ENCODE data around the gene PNMA8C.
"Not testable (repeated sequence)": the region's sequence is repeated elsewhere in the genome, so short reads cannot be mapped to it uniquely, and the experiment has no call there.

The PNMA8C gene

GRCh38 chr19:46386996-46387712, 41.6 kb downstream of the PNMA8C start:
- DNase-seq = no peak

GRCh38 chr19:46386151-46386550, 42.6 kb downstream of the PNMA8C start:
- DNase-seq = no peak

- DNase-seq = no peak
Observed at GRCh38 chr19:46385636-46386035, 43.1 kb downstream of the PNMA8C start.

GRCh38 chr19:46384396-46384795, 44.3 kb downstream of the PNMA8C start:
- peak; percentile 0 for DNase-seq

GRCh38 chr19:46383846-46384245, 44.9 kb downstream of the PNMA8C start:
- no peak for DNase-seq

DNA sequence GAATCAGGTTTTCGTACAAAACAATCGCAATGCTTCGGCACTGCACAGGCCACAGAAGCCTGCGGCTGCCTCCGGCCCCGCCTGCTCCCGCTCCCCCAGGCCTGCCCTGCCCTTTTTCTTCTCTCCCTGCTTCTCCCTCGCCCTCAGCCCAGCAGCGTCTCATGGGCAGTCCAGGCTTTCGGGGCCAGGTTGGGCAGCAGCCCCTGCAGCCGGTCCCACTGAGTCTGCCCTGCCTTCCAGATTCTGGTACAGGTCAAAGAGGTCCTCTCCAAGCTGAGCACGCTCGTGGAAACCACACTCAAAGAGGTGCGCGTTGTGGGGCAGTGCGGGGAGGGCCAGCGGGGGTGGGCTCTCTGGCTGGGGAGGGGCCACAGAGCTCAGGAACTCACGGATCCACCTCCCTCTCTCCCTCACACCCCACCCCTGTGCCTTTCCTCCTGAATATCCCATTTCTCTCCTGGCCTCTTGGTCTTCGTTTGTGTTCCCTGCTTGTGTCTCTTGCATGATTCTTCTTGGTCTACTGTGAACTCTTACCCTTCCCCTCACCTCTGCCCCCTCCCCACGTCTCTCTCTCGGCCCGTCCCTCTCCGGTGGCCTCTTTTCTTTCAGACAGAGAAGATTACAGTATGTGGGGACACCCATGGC, 45.4 kb downstream of the PNMA8C start:
- DNase-seq = peak; percentile 1

DNA sequence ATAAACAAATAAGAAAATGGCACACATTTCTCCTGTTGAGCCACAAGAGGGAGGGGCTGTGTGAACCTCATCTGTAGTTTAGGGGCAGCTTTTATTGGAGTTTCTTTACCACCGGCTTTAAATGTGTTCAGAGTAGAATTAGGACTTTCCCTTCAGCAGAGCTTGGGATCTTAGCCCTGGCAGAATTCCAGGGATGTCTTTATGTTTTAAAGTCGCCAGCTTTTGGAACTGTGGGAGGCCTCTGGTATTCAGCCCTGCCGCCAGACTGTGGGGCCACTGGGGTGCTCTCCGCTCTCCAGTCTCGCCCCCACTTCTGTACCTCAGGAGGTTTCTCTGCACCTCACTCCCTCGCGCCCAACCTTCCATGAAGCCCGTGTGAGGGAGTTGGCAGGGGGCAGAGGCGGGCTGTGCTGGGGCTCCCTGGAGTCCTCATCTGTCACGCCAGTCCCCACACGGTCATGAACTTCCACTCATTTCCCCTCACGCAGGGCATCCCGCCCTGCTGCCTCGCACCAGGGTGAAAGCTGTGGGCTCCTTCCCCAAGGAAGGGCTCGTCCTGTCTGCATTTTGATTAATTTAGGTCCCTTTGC, 46.9 kb downstream of the PNMA8C start:
- DNase-seq = no peak

DNA sequence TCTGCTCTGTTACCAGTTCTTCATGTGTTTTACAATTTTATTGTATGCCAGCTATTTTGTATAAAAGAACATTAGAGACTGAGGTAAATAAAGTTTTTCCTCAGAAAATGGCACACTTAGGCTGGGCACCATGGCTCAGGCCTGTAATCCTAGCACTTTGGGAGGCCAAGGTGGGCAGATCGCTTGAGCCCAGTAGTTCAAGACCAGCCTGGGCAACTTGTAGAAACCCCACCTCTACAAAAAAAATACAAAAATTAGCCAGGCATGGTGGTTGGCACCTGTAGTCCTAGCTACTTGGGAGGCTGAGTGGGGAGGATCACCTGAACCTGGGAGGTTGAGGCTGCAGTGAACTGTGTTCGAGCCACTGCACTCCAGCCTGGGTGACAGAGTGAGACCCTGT, 47.4 kb downstream of the PNMA8C start:
- DNase-seq = no peak

- no peak for DNase-seq
Observed at GRCh38 chr19:46380690-46381089, 48.0 kb downstream of the PNMA8C start.

- no peak for DNase-seq
Observed at GRCh38 chr19:46378268-46378667, 50.5 kb downstream of the PNMA8C start.

DNA sequence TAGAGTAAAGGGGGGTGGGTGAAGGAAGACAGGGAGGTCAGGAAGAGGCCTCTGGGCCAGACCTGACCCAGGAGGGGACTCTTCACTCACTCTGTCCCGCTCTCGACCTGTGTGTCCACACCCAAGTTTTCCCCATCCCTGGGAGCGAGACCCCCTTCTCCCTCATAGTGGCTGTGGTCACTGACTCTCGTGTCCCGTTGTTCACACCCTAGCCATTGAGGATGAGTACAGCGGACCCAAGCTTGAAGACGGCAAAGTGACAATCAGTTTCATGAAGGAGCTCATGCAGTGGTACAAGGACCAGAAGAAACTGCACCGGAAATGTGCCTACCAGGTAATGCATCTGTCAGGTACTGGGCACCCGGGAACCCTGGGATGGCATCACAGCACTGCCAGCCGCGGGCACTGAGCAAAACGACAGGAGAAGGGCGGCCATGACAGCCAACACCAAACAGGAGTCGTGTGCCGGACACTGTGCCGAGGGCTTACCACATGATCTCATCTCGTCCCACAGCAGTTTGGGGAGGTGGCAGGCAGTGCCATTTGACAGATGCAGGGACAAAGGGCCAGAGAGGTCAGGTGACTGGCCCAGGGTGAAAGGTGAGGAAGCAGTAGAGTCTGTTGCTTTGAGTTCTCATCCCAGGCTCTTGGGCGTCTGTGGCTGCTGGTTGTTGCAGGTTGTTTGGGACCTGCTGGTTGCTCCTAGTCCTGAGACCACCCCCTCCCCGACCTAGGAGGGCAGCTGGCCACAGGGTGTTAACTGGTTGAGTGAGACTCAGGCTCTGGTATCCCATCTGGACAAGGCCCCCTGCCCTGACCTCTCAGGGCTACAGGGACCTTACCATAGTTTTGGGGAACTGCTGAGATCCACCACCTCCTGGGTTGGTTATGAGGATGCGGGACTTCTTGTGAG, 52.2 kb downstream of the PNMA8C start:
- peak; percentile 1 for DNase-seq

- not testable (repeated sequence) for DNase-seq
Observed at GRCh38 chr19:46375476-46376067, 53.2 kb downstream of the PNMA8C start.

All from activated CD4-positive, alpha-beta T cell treated with anti-CD3 and anti-CD28 coated beads for 48 hours (primary cell).